GM12878 (cell line): ENCODE measurements around the gene GPR62. TPM values are rescaled to one million over a fixed set of nuclear protein-coding genes. Genes with fewer than 3 reads are reported as not detected.

Experiments used
- ATAC-seq: fragments of 200-7000 bp; cut with Tn5 transposase; 3 replicates; pipeline ENCODE4 v1.9.1; 2020; ENCODE audit warnings: mild to moderate bottlenecking, moderate library complexity
- BruUV-seq: library from RNA; stranded (reverse); fragments of 400-500 nt; replicated peaks from 2 replicates; lab custom pipeline; 2021; lab: Mats Ljungman, UMichigan
- CTCF ChIA-PET: fragments of 300-600 bp; sonication (Branson Sonifier 250); formaldehyde crosslinking; extraction: SDS; loops from one replicate; lab custom pipeline; 2021; ENCODE audit warnings: inconsistent platforms; lab: Yijun Ruan, JAX
- POLR2A ChIA-PET: fragments of 350-600 bp; formaldehyde crosslinking; extraction: SDS; loops from one replicate; lab custom pipeline; 2021; ENCODE audit warnings: inconsistent platforms; lab: Charles Lee
- RAD21 ChIA-PET: fragments of 300-600 bp; sonication (Branson Sonifier 250); formaldehyde crosslinking; loops from one replicate; lab custom pipeline; 2023; ENCODE audit warnings: antibody characterized with exemption; ENCODE audit not compliant: unreplicated experiment; lab: Charles Lee
- SMC1A ChIA-PET: fragments of 300-600 bp; sonication (Branson Sonifier 250); formaldehyde crosslinking; loops from one replicate; lab custom pipeline; 2023; ENCODE audit not compliant: unreplicated experiment, uncharacterized antibody; lab: Charles Lee
- DNase-seq: peaks from one replicate; pipeline ENCODE4 v3.0.0-alpha.2; 2011; ENCODE audit warnings: low read depth, low spot score
- FAIRE-seq: peaks from 3 replicates; lab custom pipeline; 2011; peaks lifted over from hg19 to GRCh38; lab: Jason Lieb, UNC
- H2AFZ ChIP-seq: 2 replicates; pipeline ENCODE4 v1.6.0; 2011; ENCODE audit warnings: low read depth, low read length, control low read depth; ENCODE audit not compliant: control insufficient read depth
- H3K27ac ChIP-seq: 2 replicates; pipeline ENCODE4 v1.5.1; 2011; ENCODE audit warnings: control low read depth; ENCODE audit not compliant: control insufficient read depth, insufficient read depth
- H3K27me3 ChIP-seq, 2 experiments: replicated peaks in 1 of 2; 2 replicates each; pipeline versions ENCODE4 v1.6.0 to v1.6.1; 2011; ENCODE audit warnings: low read length in 1 of 2; ENCODE audit not compliant: control insufficient read depth in 2 of 2, insufficient read depth in 2 of 2
- H3K36me3 ChIP-seq, 2 experiments: 2 replicates each; pipeline ENCODE4 v1.5.1; 2011; ENCODE audit warnings: low read length in 1 of 2; ENCODE audit not compliant: control insufficient read depth in 2 of 2, insufficient read depth in 2 of 2
- H3K4me1 ChIP-seq: 2 replicates; pipeline ENCODE4 v1.6.1; 2011; ENCODE audit warnings: mild to moderate bottlenecking, low read length, moderate library complexity, mixed read lengths; ENCODE audit not compliant: control insufficient read depth, insufficient read depth
- H3K4me2 ChIP-seq: 2 replicates; pipeline ENCODE4 v1.6.0; 2011; ENCODE audit warnings: control low read depth; ENCODE audit not compliant: control insufficient read depth, insufficient read depth
- H3K4me3 ChIP-seq: fragments of 200-600 bp; sonication (generic); 2 replicates; pipeline ENCODE4 v1.5.1; 2016
- H3K79me2 ChIP-seq: 2 replicates; pipeline ENCODE4 v1.6.0; 2011; ENCODE audit warnings: low read length; ENCODE audit not compliant: control insufficient read depth, insufficient read depth
- H3K9ac ChIP-seq: 2 replicates; pipeline ENCODE4 v1.8.0; 2011; ENCODE audit warnings: low read length, control low read depth, mixed read lengths; ENCODE audit not compliant: control insufficient read depth, insufficient read depth
- H3K9me3 ChIP-seq: replicated peaks from 3 replicates; pipeline ENCODE4 v1.5.1; 2011; ENCODE audit warnings: mild to moderate bottlenecking, low read length; ENCODE audit not compliant: control insufficient read depth, insufficient read depth
- H4K20me1 ChIP-seq: 2 replicates; pipeline ENCODE4 v1.6.0; 2011; ENCODE audit not compliant: control insufficient read depth, insufficient read depth
- BACH1 ChIP-seq: fragments of 450-650 bp; IDR thresholded peaks from 2 replicates; pipeline ENCODE4 v1.6.1; 2017; ENCODE audit warnings: mild to moderate bottlenecking, borderline replicate concordance
- CHD1 ChIP-seq: IDR thresholded peaks from 2 replicates; pipeline ENCODE4 v1.6.1; 2012; ENCODE audit warnings: low read depth, low read length, improper control_type of control experiment
- CREM ChIP-seq: IDR thresholded peaks from 2 replicates; pipeline ENCODE4 v1.6.1; 2014; ENCODE audit warnings: antibody characterized with exemption, low read depth
- E2F4 ChIP-seq: IDR thresholded peaks from 2 replicates; pipeline ENCODE4 v1.6.1; 2012; ENCODE audit warnings: low read depth, low read length, improper control_type of control experiment
- HDGF ChIP-seq: fragments of 450-650 bp; IDR thresholded peaks from 2 replicates; pipeline ENCODE4 v1.6.1; 2016; ENCODE audit warnings: antibody characterized with exemption
- IRF5 ChIP-seq: fragments of 450-650 bp; IDR thresholded peaks from 2 replicates; pipeline ENCODE4 v1.6.1; 2017; ENCODE audit warnings: borderline replicate concordance
- NBN ChIP-seq: fragments of 450-650 bp; IDR thresholded peaks from 2 replicates; pipeline ENCODE4 v1.6.1; 2016
- PAX5 ChIP-seq: IDR thresholded peaks from 2 replicates; pipeline ENCODE4 v1.6.1; 2011; ENCODE audit warnings: low read depth, low read length, borderline replicate concordance
- POLR2AphosphoS5 ChIP-seq: IDR thresholded peaks from 2 replicates; pipeline ENCODE4 v1.6.1; 2011; ENCODE audit warnings: mild to moderate bottlenecking, low read length, inconsistent platforms
- RAD51 ChIP-seq: fragments of 450-650 bp; IDR thresholded peaks from 2 replicates; pipeline ENCODE4 v1.6.1; 2016; ENCODE audit warnings: moderate library complexity, mild to moderate bottlenecking, inconsistent platforms
- TBL1XR1 ChIP-seq: IDR thresholded peaks from 2 replicates; pipeline ENCODE4 v1.6.1; 2012; ENCODE audit warnings: low read depth, low read length, improper control_type of control experiment
- ZNF384 ChIP-seq: IDR thresholded peaks from 2 replicates; pipeline ENCODE4 v1.6.1; 2012; ENCODE audit warnings: low read depth, mild to moderate bottlenecking, low read length, improper control_type of control experiment, borderline replicate concordance
- ZZZ3 ChIP-seq: IDR thresholded peaks from 2 replicates; pipeline ENCODE4 v1.6.1; 2011; ENCODE audit warnings: low read depth; ENCODE audit not compliant: control insufficient read depth, insufficient read length
- WGBS: methylation state at CpG from one replicate; pipeline ENCODE4 v1.1.6; 2016; ENCODE audit warnings: low lambda C conversion rate; ENCODE audit not compliant: insufficient replicate concordance, insufficient coverage; ENCODE audit errors: missing lambda C conversion rate; 5-methylcytosine and 5-hydroxymethylcytosine counted together
- in situ Hi-C: fragments of 300-500 bp; cut with MboI; formaldehyde crosslinking; loops from 9 replicates; pipeline ENCODE4 v1.14.3; 2018; ENCODE audit warnings: mixed read lengths
- intact Hi-C: fragments of 100-400 bp; cut with micrococcal nuclease; formaldehyde crosslinking; loops from one replicate; pipeline ENCODE4 v1.14.2; 2022; ENCODE audit not compliant: unreplicated experiment
- polyA plus RNA-seq, 11 experiments: library from polyadenylated mRNA; depleted of rRNA in 4 of 11; unstranded in 6 of 11; stranded (reverse) in 5 of 11; fragments of >200 nt; fragmentation: Nextera tagmentation in 4 of 11; fragmentation: Illumina TruSeq in 1 of 11; extraction: Ambion mirVana in 4 of 11; extraction: Trizol in 1 of 11; gene quantifications; 1 replicate in 1 of 11; 2 replicates in 10 of 11; pipeline versions ENCODE4 v1.2.1 to v1.2.3, GENCODE V29; 2011 to 2016; ENCODE audit warnings: inconsistent platforms in 2 of 11, missing spikeins in 2 of 11, low read depth in 1 of 11
- total RNA-seq, 4 experiments: library from RNA; depleted of rRNA in 3 of 4; stranded (reverse); fragments of >200 nt in 3 of 4; fragmentation: Illumina TruSeq in 1 of 4; extraction: Trizol in 1 of 4; gene quantifications; 2 replicates each; pipeline versions ENCODE4 v1.2.1 to v1.2.3, GENCODE V29; 2013 to 2021
- TF ChIP-seq, protein P1 (sequence below): fragments of 450-650 bp; IDR thresholded peaks from 2 replicates; pipeline ENCODE4 v1.6.1; 2017; ENCODE audit warnings: mild to moderate bottlenecking, moderate library complexity
- TF ChIP-seq, protein P2 (sequence below): fragments of 450-650 bp; IDR thresholded peaks from 2 replicates; pipeline ENCODE4 v1.6.1; 2016; ENCODE audit warnings: mild to moderate bottlenecking

The GPR62 gene
- total and polyA plus RNA-seq, 10 of the 15 experiments (the other 5 are each of a cell fraction or from before 2014, with no cell fraction given), result not detected

GRCh38 chr3:51983578-51984268 lies 28.5 kb downstream of the GPR62 start:
- CTCF ChIA-PET, result interaction anchor here (0.6 to 4.6 kb wide), 15 partner anchors 9 to 429 kb away, joined by 3 to 56 read pairs (median 4); partner anchors contain the start of genes ABHD14A, ABHD14B, PARP3 and PCBP4
- TSS peak; percentile 96 for BruUV-seq
- peak overlapping the region; percentile 91 for H2AFZ ChIP-seq
- TF ChIP-seq PAX5 (no peak), POLR2AphosphoS5 (no peak), CREM (no peak), CHD1 (no peak), IRF5 (no peak), RAD51 (0 out of 2 replicates have a peak, but pooled peaks have one; percentile 1), NBN (peak; percentile 59; the same call in 1 of the 2 replicates), BACH1 (no peak), ZZZ3 (no peak), HDGF (peak; percentile 71), TBL1XR1 (no peak), ZNF384 (0 out of 2 replicates have a peak, but pooled peaks have one; percentile 35), E2F4 (no peak)
- TF ChIP-seq, protein P1, sequence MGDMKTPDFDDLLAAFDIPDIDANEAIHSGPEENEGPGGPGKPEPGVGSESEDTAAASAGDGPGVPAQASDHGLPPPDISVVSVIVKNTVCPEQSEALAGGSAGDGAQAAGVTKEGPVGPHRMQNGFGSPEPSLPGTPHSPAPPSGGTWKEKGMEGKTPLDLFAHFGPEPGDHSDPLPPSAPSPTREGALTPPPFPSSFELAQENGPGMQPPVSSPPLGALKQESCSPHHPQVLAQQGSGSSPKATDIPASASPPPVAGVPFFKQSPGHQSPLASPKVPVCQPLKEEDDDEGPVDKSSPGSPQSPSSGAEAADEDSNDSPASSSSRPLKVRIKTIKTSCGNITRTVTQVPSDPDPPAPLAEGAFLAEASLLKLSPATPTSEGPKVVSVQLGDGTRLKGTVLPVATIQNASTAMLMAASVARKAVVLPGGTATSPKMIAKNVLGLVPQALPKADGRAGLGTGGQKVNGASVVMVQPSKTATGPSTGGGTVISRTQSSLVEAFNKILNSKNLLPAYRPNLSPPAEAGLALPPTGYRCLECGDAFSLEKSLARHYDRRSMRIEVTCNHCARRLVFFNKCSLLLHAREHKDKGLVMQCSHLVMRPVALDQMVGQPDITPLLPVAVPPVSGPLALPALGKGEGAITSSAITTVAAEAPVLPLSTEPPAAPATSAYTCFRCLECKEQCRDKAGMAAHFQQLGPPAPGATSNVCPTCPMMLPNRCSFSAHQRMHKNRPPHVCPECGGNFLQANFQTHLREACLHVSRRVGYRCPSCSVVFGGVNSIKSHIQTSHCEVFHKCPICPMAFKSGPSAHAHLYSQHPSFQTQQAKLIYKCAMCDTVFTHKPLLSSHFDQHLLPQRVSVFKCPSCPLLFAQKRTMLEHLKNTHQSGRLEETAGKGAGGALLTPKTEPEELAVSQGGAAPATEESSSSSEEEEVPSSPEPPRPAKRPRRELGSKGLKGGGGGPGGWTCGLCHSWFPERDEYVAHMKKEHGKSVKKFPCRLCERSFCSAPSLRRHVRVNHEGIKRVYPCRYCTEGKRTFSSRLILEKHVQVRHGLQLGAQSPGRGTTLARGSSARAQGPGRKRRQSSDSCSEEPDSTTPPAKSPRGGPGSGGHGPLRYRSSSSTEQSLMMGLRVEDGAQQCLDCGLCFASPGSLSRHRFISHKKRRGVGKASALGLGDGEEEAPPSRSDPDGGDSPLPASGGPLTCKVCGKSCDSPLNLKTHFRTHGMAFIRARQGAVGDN, result 0 out of 2 replicates have a peak, but pooled peaks have one; percentile 3
- TF ChIP-seq, protein P2, sequence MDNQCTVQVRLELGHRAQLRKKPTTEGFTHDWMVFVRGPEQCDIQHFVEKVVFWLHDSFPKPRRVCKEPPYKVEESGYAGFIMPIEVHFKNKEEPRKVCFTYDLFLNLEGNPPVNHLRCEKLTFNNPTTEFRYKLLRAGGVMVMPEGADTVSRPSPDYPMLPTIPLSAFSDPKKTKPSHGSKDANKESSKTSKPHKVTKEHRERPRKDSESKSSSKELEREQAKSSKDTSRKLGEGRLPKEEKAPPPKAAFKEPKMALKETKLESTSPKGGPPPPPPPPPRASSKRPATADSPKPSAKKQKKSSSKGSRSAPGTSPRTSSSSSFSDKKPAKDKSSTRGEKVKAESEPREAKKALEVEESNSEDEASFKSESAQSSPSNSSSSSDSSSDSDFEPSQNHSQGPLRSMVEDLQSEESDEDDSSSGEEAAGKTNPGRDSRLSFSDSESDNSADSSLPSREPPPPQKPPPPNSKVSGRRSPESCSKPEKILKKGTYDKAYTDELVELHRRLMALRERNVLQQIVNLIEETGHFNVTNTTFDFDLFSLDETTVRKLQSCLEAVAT, result no peak

More at GRCh38 chr3:51983578-51984268, 28.5 kb downstream of the GPR62 start:
- H3K79me2 ChIP-seq, result peaks cover 3% of the 10 kb centered on the region
- ATAC-seq, result no peak
- DNase-seq, result no peak
- H3K9ac ChIP-seq, result peak overlapping the region; percentile 83; the same call in 1 of the 2 replicates
- intact Hi-C loops (no loop called here), in situ Hi-C loops (no loop called here)
- FAIRE-seq, result no peak
- ChIA-PET SMC1A (interaction anchor here (1.3 to 2.8 kb wide), 3 partner anchors 10 to 40 kb away, joined by 8 to 17 read pairs (median 12); partner anchors contain the start of genes ABHD14A, ABHD14B and RPL29), RAD21 (interaction anchor here (0.9 to 3.3 kb wide), 5 partner anchors 9 to 138 kb away, joined by 3 to 30 read pairs (median 5); partner anchors contain the start of genes ABHD14A, ABHD14B, PARP3 and PCBP4), POLR2A (interaction anchor here (0.8 to 4.0 kb wide), 7 partner anchors 10 to 1417 kb away, joined by 3 to 30 read pairs (median 5); partner anchors contain the start of genes ABHD14A, ABHD14B, C3orf18 and DUSP7)
- no peaks in the 10 kb centered on the region for H4K20me1 ChIP-seq
- no peaks in the 10 kb centered on the region for H3K36me3 ChIP-seq
- peak overlapping the region; percentile 97 for H3K4me3 ChIP-seq
- WGBS, result 77% methylated on average over 22 of the region's 22 CpGs
- peak overlapping the region; percentile 73 for H3K27ac ChIP-seq
- peaks cover 8% of the 10 kb centered on the region for H3K4me1 ChIP-seq
- H3K27me3 ChIP-seq, result no peaks in the 10 kb centered on the region
- H3K9me3 ChIP-seq, result no peaks in the 10 kb centered on the region
- peak overlapping the region; percentile 96 for H3K4me2 ChIP-seq
